Measurements from ENCODE around the gene PLEKHA8.

PLEKHA8 gene

GRCh38 chr7:30069096-30069867, 41.1 kb downstream of the PLEKHA8 start:
- H3K4me3 ChIP-seq (ENCODE audit: low read depth, low read length) = no peak overlapping the region
- TF ChIP-seq CTCF (IDR thresholded peaks at IDR 0.05; ENCODE audit: control insufficient read depth, extremely low read depth, insufficient read depth) = no peak
- no peak for DNase-seq (ENCODE audit: low read depth)

- DNase-seq (ENCODE audit: low read depth) = no peak
- H3K4me3 ChIP-seq (ENCODE audit: low read depth, low read length) = no peak overlapping the region
- TF ChIP-seq CTCF (IDR thresholded peaks at IDR 0.05; ENCODE audit: control insufficient read depth, extremely low read depth, insufficient read depth) = no peak
Measured at GRCh38 chr7:30070052-30070451, 41.8 kb downstream of the PLEKHA8 start.

- no peak for DNase-seq (ENCODE audit: low read depth)
- TF ChIP-seq CTCF (IDR thresholded peaks at IDR 0.05; ENCODE audit: control insufficient read depth, extremely low read depth, insufficient read depth) = no peak
- no peak overlapping the region for H3K4me3 ChIP-seq (ENCODE audit: low read depth, low read length)
Measured at GRCh38 chr7:30072735-30073134, 44.5 kb downstream of the PLEKHA8 start.

- TF ChIP-seq CTCF (IDR thresholded peaks at IDR 0.05; ENCODE audit: control insufficient read depth, extremely low read depth, insufficient read depth) = peak; percentile 62
- H3K4me3 ChIP-seq (ENCODE audit: low read depth, low read length) = no peak overlapping the region
- DNase-seq (ENCODE audit: low read depth) = peak; percentile 32
Measured at GRCh38 chr7:30074422-30075030, 46.3 kb downstream of the PLEKHA8 start.

GRCh38 chr7:30076411-30076810, 48.2 kb downstream of the PLEKHA8 start:
- no peak for TF ChIP-seq CTCF (IDR thresholded peaks at IDR 0.05; ENCODE audit: control insufficient read depth, extremely low read depth, insufficient read depth)
- no peak for DNase-seq (ENCODE audit: low read depth)

GRCh38 chr7:30078280-30078679, 50.1 kb downstream of the PLEKHA8 start:
- DNase-seq (ENCODE audit: low read depth) = no peak
- no peak overlapping the region for H3K4me3 ChIP-seq (ENCODE audit: low read depth, low read length)
- no peak for TF ChIP-seq CTCF (IDR thresholded peaks at IDR 0.05; ENCODE audit: control insufficient read depth, extremely low read depth, insufficient read depth)

More at GRCh38 chr7:30076411-30076810, 48.2 kb downstream of the PLEKHA8 start:
- no peak overlapping the region for H3K4me3 ChIP-seq (ENCODE audit: low read depth, low read length)
